ENCODE measurements around the gene RCAN3. TPM values are rescaled to one million over a fixed set of nuclear protein-coding genes. Genes with fewer than 3 reads are reported as not detected.

RCAN3 gene
- total and polyA plus RNA-seq, 9 of the 15 experiments (the other 6 are each of a cell fraction or from before 2014, with no cell fraction given) = 0.10 to 1.4 (median 0.43) TPM

GRCh38 chr1:24470592-24470991 lies 32.0 kb upstream of the RCAN3 start:
- no peaks in the 10 kb centered on the region for H3K9me3 ChIP-seq (replicated peaks; ENCODE audit: control insufficient read depth, insufficient read depth, low read depth, low read length)
- no peak overlapping the region for H3K27ac ChIP-seq (ENCODE audit: extremely low read depth, low read depth, low read length)
- intact Hi-C loops (cut with micrococcal nuclease) = no loop called here
- H3K27me3 ChIP-seq (ENCODE audit: control insufficient read depth in 2 of 2, insufficient read depth in 2 of 2, low read length in 2 of 2) = no peaks in the 10 kb centered on the region
- peaks cover 10% of the 10 kb centered on the region; the same call in 2 of the 3 replicates for H3K36me3 ChIP-seq (ENCODE audit: control insufficient read depth, insufficient read depth, low read length)
- no peaks in the 10 kb centered on the region for H3K9me1 ChIP-seq (ENCODE audit: control insufficient read depth, insufficient read depth, low read length)
- no peak for FAIRE-seq
- no peak overlapping the region for H3K4me3 ChIP-seq
- POLR2A ChIA-PET = interaction anchor here (1.0 kb wide), 1 partner anchor 10 kb away, joined by 6 read pairs; no protein-coding TSS in a partner anchor
- no peak for DNase-seq (ENCODE audit: extremely low read depth in 1 of 4, low spot score in 3 of 4)
- WGBS (ENCODE audit: insufficient coverage, low coverage, missing lambda C conversion rate) = 46% methylated on average over 2 of the region's 2 CpGs
- in situ Hi-C loops (cut with MboI) = no loop called here
- H3K9ac ChIP-seq (ENCODE audit: insufficient read depth in 1 of 2, low read depth in 2 of 2, low read length in 2 of 2) = no peak overlapping the region
- CTCF ChIA-PET (ENCODE audit: low intra/inter-chr PET ratio) = no interaction called here
- no peaks in the 10 kb centered on the region for H4K20me1 ChIP-seq (replicated peaks; ENCODE audit: control insufficient read depth, insufficient read depth, low read length)
- no peak for TF ChIP-seq NR1H2 (CRISPR knock-in tag; IDR thresholded peaks at IDR 0.05)
- TF ChIP-seq BHLHE40 (IDR thresholded peaks at IDR 0.05; ENCODE audit: low read length) = no peak
- peak in 1 of 3 experiments; percentile 14; a peak in 1 of 6 replicates for TF ChIP-seq CTCF (IDR thresholded peaks at IDR 0.05 in 2 of 3, conservative IDR thresholded peaks at IDR 0.05 in 1 of 3; ENCODE audit: insufficient read depth in 2 of 3, low read depth in 1 of 3, low read length in 3 of 3)
- no peaks in the 10 kb centered on the region for H3K79me2 ChIP-seq (ENCODE audit: control insufficient read depth, insufficient read depth, low read length)
- no TSS peak for BruUV-seq (replicated peaks)
- no peak for ATAC-seq
- H3K4me1 ChIP-seq (replicated peaks in 1 of 2; ENCODE audit: control insufficient read depth in 2 of 2, insufficient read depth in 2 of 2, low read length in 2 of 2) = no peaks in the 10 kb centered on the region
- H3K4me2 ChIP-seq (ENCODE audit: insufficient read depth, low read length) = no peak overlapping the region
- H2AFZ ChIP-seq (ENCODE audit: low read depth, low read length) = no peak overlapping the region

All from K562 (cell line).